GM12891 (cell line): ENCODE measurements around the gene SLC12A9.

Source experiments
- POLR2A ChIP-seq: IDR thresholded peaks from 2 replicates; pipeline ENCODE4 v1.6.1; 2011; ENCODE audit warnings: low read depth, low read length, control low read depth
- POLR2AphosphoS5 ChIP-seq: IDR thresholded peaks from 2 replicates; pipeline ENCODE4 v1.6.1; 2011; ENCODE audit warnings: low read depth, low read length, control low read depth

DNA sequence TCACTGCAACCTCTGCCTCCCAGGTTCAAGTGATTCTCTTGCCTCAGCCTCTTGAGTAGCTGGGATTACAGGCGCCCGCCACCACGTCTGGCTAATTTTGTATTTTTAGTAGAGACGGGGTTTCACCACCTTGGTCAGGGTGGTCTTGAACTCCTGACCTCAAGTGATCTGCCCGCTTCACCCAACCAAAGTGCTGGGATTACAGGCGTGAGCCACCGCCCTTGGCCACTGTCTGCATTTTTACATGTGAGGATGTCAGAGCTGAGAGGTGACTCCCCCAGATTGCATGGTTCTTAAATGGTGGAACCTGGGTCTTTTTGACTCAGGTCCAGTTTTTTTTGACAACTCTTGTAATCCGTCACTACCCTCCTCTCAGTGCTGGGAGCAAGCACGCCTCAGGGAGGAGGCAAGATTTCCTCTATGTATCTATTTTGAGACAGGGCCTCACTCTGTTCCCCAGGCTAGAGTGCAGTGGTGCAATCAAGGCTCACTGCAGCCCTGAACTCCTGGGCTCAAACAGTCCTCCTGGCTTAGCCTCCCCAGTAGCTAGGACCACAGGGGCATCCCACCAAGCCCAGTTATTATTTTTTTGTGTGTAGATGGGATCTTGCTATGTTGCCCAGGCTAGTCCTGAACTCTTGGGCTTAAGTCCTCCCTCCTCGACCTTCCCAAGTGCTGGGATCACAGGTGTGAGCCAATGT, 21.2 kb downstream of the SLC12A9 start:
- TF ChIP-seq POLR2A (no peak), POLR2AphosphoS5 (no peak)
